Measurements from ENCODE around the gene ZFAND6.

- TF ChIP-seq CTCF (conservative IDR thresholded peaks at IDR 0.05; ENCODE audit: low read length) (no peak), EZH2phosphoT487 (IDR thresholded peaks at IDR 0.05; ENCODE audit: borderline replicate concordance) (no peak)
Observed at GRCh38 chr15:80141916-80142598, 82.6 kb downstream of the ZFAND6 start.
